CD4-positive, alpha-beta memory T cell (primary cell): ENCODE measurements around the gene ACSM6. TPM values are rescaled to one million over a fixed set of nuclear protein-coding genes. Genes with fewer than 3 reads are reported as not detected.

Experiments used
- CTCF ChIA-PET: fragments of 350-600 bp; sonication (Branson Sonifier 250); formaldehyde crosslinking; loops from one replicate; lab custom pipeline; 2021; ENCODE audit warnings: inconsistent platforms; ENCODE audit not compliant: partially characterized antibody; lab: Charles Lee
- POLR2A ChIA-PET: fragments of 350-600 bp; sonication (Branson Sonifier 250); formaldehyde crosslinking; loops from one replicate; lab custom pipeline; 2021; ENCODE audit not compliant: partially characterized antibody; lab: Charles Lee
- DNase-seq, 5 donors: peaks; one replicate each; pipeline versions ENCODE4 v3.0.0 to v3.0.0-alpha.2; 2020 to 2022; ENCODE audit warnings: mixed read lengths in 1 of 5
- H3K27ac ChIP-seq: one replicate; pipeline ENCODE4 v1.7.0; 2013; ENCODE audit warnings: low read depth, low read length
- H3K27me3 ChIP-seq: 2 replicates; pipeline ENCODE4 v1.7.0; 2013; ENCODE audit warnings: mild to moderate bottlenecking, low read length, moderate library complexity; ENCODE audit not compliant: insufficient read depth
- H3K36me3 ChIP-seq: 2 replicates; pipeline ENCODE4 v1.7.0; 2013; ENCODE audit warnings: mild to moderate bottlenecking, low read length, moderate library complexity; ENCODE audit not compliant: insufficient read depth
- H3K4me1 ChIP-seq: 2 replicates; pipeline ENCODE4 v1.7.0; 2013; ENCODE audit warnings: mild to moderate bottlenecking, low read length, moderate library complexity; ENCODE audit not compliant: insufficient read depth
- H3K4me3 ChIP-seq, 2 donors: one replicate each; pipeline ENCODE4 v1.7.0; 2013; ENCODE audit warnings: low read length in 2 of 2, mild to moderate bottlenecking in 1 of 2
- H3K9me3 ChIP-seq, 2 donors: one replicate each; pipeline ENCODE4 v1.7.0; 2013; ENCODE audit warnings: low read length in 2 of 2, control low read depth in 1 of 2; ENCODE audit not compliant: control insufficient read depth in 1 of 2
- H3K27ac Mint-ChIP-seq, 7 donors: one replicate each; pipeline ENCODE4 v1.8.0; 2020 to 2021; ENCODE audit warnings: mixed read lengths in 7 of 7, mild to moderate bottlenecking in 6 of 7, inconsistent platforms in 3 of 7, moderate library complexity in 3 of 7
- H3K27me3 Mint-ChIP-seq, 2 donors: one replicate each; pipeline ENCODE4 v1.8.0; 2020 to 2021; ENCODE audit warnings: mixed read lengths in 2 of 2
- H3K36me3 Mint-ChIP-seq, 2 donors: one replicate each; pipeline ENCODE4 v1.8.0; 2020 to 2021; ENCODE audit warnings: mixed read lengths in 2 of 2, inconsistent platforms in 1 of 2, mild to moderate bottlenecking in 1 of 2
- H3K4me1 Mint-ChIP-seq, 4 donors: one replicate each; pipeline ENCODE4 v1.8.0; 2020 to 2021; ENCODE audit warnings: mixed read lengths in 4 of 4, mild to moderate bottlenecking in 1 of 4
- H3K4me3 Mint-ChIP-seq, 8 donors: one replicate each; pipeline ENCODE4 v1.8.0; 2020 to 2021; ENCODE audit warnings: mixed read lengths in 8 of 8, mild to moderate bottlenecking in 7 of 8, moderate library complexity in 6 of 8, inconsistent platforms in 3 of 8
- H3K9me3 Mint-ChIP-seq, 8 donors: one replicate each; pipeline ENCODE4 v1.8.0; 2020 to 2021; ENCODE audit warnings: mixed read lengths in 8 of 8, mild to moderate bottlenecking in 5 of 8, inconsistent platforms in 3 of 8, moderate library complexity in 1 of 8
- intact Hi-C: fragments of 100-400 bp; cut with micrococcal nuclease; formaldehyde crosslinking; loops from one replicate; pipeline ENCODE4 v1.15.1; 2023
- polyA plus RNA-seq, 2 donors: library from polyadenylated mRNA; unstranded; fragments of 300-500 nt; fragmentation: Illumina TruSeq; gene quantifications; one replicate each; pipeline ENCODE4 v1.2.3, GENCODE V29; 2021
- total RNA-seq, 2 experiments: library from RNA; stranded (reverse); gene quantifications; one replicate each; pipeline ENCODE4 v1.2.3, GENCODE V29; 2021

The ACSM6 gene
- total and polyA plus RNA-seq, 4 experiments from 2014 or later = not detected

DNA sequence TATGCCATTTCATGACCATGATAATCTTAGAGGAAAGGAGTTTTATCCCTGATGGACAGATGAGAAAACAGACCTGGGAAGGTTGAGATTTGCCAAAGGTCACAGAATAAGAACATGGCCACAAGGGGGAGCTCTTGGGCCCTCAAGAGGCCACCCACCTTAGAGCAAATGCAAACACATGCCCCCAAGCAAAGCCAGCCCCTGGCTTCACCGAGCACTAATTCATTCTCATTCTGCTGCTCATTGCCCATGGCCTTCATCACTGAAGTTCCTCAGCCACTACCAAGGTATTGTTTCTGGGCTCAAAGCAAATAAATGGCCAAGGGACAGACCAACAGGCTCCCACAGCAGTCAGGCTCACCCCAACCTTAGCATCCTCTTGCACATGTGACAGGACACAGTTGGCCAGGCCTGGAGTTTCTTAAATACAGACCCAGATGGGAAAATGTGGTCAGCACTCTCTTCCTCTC is 52.6 kb downstream of the ACSM6 start:
- H3K27me3 Mint-ChIP-seq = peaks cover 5 to 19% of the 10 kb centered on the region in 2 donors
- H3K36me3 Mint-ChIP-seq = no peaks in the 10 kb centered on the region
- H3K9me3 ChIP-seq = no peaks in the 10 kb centered on the region
- no peak overlapping the region for H3K4me3 ChIP-seq
- no peak overlapping the region for H3K27ac Mint-ChIP-seq
- POLR2A ChIA-PET = no interaction called here
- no peaks in the 10 kb centered on the region for H3K36me3 ChIP-seq
- no peaks in the 10 kb centered on the region for H3K4me1 ChIP-seq
- no peak overlapping the region for H3K4me3 Mint-ChIP-seq
- H3K27ac ChIP-seq = no peak overlapping the region
- H3K4me1 Mint-ChIP-seq = no peaks in the 10 kb centered on the region
- CTCF ChIA-PET = interaction anchor here (1.0 to 7.0 kb wide), 8 partner anchors 9 to 117 kb away, joined by 3 to 73 read pairs (median 5); no protein-coding TSS in a partner anchor
- peaks cover 5% of the 10 kb centered on the region for H3K27me3 ChIP-seq
- peaks cover 0 to 4% (median 0%) of the 10 kb centered on the region in 8 donors for H3K9me3 Mint-ChIP-seq
- peak in 4 of 5 donors; percentile 20 to 39 (median 31) for DNase-seq
- intact Hi-C loops = loop anchor here (2.0 to 10.0 kb wide), 2 partner anchors 62 to 354 kb away; no protein-coding TSS in a partner anchor

DNA sequence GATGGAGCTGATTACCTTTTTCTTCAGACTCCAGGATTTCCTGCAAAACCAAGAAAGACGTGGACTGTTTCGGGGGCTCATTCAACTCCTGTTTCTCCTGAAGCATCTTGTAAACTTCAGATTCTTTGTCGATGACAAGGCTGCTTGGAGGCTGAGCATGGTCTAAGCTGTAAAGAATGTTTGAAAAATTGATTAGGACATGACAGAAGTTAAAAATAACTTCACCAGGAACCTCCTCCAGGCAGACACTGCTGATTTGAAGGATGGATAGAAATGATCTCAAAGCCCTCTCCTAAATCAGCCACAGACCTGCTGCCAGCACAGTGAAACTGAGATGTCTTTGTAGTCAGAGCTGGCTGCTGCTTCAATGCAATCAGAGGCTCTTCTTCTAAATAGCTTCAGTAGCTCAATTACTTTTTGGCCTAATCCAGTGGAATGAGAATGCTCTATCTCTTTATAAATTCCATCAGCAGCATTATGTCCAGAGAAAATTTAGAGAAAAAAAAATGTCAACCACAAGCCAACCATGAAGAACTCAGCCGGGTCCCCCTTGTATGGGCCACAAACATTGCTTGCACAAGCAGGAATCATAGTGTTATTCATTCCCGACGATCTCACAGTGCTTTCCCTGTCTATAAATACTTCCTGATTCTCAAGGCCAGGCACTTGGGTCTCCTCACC is 53.3 kb downstream of the ACSM6 start:
- Histone ChIP-seq H3K4me3 (no peak overlapping the region), H3K36me3 (no peaks in the 10 kb centered on the region), H3K9me3 (no peaks in the 10 kb centered on the region), H3K4me1 (no peaks in the 10 kb centered on the region), H3K27me3 (peaks cover 5% of the 10 kb centered on the region), H3K27ac (no peak overlapping the region)
- Mint-ChIP-seq H3K4me3 (no peak overlapping the region), H3K36me3 (no peaks in the 10 kb centered on the region), H3K9me3 (peaks cover 0 to 4% (median 0%) of the 10 kb centered on the region in 8 donors), H3K4me1 (no peaks in the 10 kb centered on the region), H3K27ac (no peak overlapping the region), H3K27me3 (peaks cover 5 to 19% of the 10 kb centered on the region in 2 donors)
- intact Hi-C loops = loop anchor here (2.0 to 10.0 kb wide), 2 partner anchors 63 to 353 kb away; no protein-coding TSS in a partner anchor
- DNase-seq = no peak
- ChIA-PET CTCF (interaction anchor here (1.2 to 7.0 kb wide), 4 partner anchors 13 to 116 kb away, joined by 4 to 73 read pairs (median 5); no protein-coding TSS in a partner anchor), POLR2A (no interaction called here)

DNA sequence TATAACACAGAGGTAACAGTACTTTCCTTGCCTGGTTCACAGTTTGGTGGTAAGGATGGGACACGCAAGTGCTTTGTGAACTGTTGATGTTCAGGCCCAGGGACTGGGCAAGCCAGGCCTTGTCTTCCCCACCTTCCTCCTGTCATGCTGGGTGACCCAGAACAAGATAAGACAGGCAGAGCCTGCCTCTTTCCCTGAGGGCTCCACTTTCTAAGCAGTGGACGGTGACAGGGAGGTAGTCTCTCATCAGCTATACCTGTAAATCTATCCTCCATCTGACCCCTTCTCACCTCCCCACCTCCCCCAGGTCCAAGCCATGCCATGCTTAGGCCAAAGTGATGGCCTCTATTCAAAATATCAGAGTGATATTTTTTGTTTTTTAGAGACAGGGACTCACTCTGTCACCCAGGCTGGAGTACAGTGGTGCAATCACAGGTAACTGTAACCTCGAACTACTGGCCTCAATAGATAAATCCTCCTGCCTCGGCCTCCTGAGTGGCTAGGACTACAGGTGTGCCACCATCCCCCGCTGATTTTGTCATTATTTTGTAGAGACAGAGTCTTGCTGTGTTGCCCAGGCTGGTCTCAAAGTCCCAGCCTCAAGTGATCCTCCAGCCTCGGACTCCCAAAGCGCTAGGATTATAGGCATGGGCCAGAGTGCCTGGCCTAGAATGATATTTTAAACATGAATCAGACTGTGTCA is 54.0 kb downstream of the ACSM6 start:
- intact Hi-C loops = loop anchor here (2.0 to 10.0 kb wide), 2 partner anchors 63 to 353 kb away; no protein-coding TSS in a partner anchor
- peaks cover 0 to 4% (median 0%) of the 10 kb centered on the region in 8 donors for H3K9me3 Mint-ChIP-seq
- H3K27me3 ChIP-seq = peaks cover 5% of the 10 kb centered on the region
- no peaks in the 10 kb centered on the region for H3K36me3 Mint-ChIP-seq
- ChIA-PET POLR2A (no interaction called here), CTCF (interaction anchor here (1.7 to 7.0 kb wide), 2 partner anchors 71 to 115 kb away, joined by 4 to 73 read pairs; no protein-coding TSS in a partner anchor)
- H3K27ac ChIP-seq = no peak overlapping the region
- H3K4me1 Mint-ChIP-seq = no peaks in the 10 kb centered on the region
- H3K4me3 ChIP-seq = no peak overlapping the region
- no peak overlapping the region for H3K27ac Mint-ChIP-seq
- no peaks in the 10 kb centered on the region for H3K4me1 ChIP-seq
- no peak overlapping the region for H3K4me3 Mint-ChIP-seq
- peaks cover 5 to 19% of the 10 kb centered on the region in 2 donors for H3K27me3 Mint-ChIP-seq
- H3K36me3 ChIP-seq = no peaks in the 10 kb centered on the region
- H3K9me3 ChIP-seq = no peaks in the 10 kb centered on the region
- DNase-seq = no peak

DNA sequence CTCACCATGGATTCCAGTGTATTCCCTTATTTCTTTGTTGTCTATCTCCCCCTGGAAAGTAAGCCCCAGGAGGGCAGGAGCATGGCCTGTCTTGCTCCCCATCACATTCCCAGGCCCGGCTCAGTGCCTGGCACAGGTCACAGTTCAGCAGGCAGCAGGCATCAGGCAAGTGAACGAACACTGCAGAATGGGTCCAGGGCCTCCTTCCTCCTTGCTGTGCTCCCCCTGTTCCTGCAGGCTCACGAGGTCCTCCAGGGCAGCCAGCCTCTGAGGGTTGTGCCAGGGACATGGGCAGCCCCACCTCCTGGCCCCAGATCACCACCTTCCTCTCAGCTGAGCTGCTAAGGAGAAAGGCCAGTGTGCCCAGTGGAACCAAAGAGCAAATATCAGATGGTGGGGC is 55.0 kb downstream of the ACSM6 start:
- no peak overlapping the region for H3K4me3 ChIP-seq
- no peak overlapping the region for H3K27ac Mint-ChIP-seq
- CTCF ChIA-PET = interaction anchor here (7.0 kb wide), 1 partner anchor 114 kb away, joined by 73 read pairs; no protein-coding TSS in a partner anchor
- peaks cover 0 to 4% (median 0%) of the 10 kb centered on the region in 8 donors for H3K9me3 Mint-ChIP-seq
- H3K27ac ChIP-seq = no peak overlapping the region
- no peaks in the 10 kb centered on the region for H3K36me3 Mint-ChIP-seq
- no peak for DNase-seq
- H3K36me3 ChIP-seq = no peaks in the 10 kb centered on the region
- POLR2A ChIA-PET = no interaction called here
- no peaks in the 10 kb centered on the region for H3K4me1 Mint-ChIP-seq
- H3K27me3 ChIP-seq = peaks cover 5% of the 10 kb centered on the region
- H3K4me1 ChIP-seq = no peaks in the 10 kb centered on the region
- no peaks in the 10 kb centered on the region for H3K9me3 ChIP-seq
- intact Hi-C loops = loop anchor here (10.0 kb wide), 1 partner anchor 64 kb away; no protein-coding TSS in a partner anchor
- peaks cover 5 to 13% of the 10 kb centered on the region in 2 donors for H3K27me3 Mint-ChIP-seq
- no peak overlapping the region for H3K4me3 Mint-ChIP-seq

DNA sequence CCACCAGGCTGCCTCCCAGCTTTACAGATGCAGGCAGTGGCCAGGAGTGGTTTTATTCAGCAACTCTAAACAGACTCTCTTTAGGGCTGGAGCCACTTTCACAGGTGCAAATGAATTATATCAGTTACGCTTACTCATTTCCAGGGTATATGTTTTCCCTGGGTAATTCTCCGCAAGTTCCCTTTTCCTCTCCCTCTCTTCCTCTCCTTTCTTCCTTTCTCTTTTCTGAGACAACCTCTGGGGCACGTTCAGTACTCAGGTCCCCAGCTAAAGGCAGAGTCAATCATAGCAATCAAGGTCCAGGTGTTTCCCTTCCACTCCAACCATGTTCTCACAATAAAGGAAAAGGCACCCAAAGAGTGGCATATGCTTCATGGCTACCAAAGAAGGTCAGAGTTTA is 55.4 kb downstream of the ACSM6 start:
- intact Hi-C loops = loop anchor here (10.0 kb wide), 1 partner anchor 65 kb away; no protein-coding TSS in a partner anchor
- Histone ChIP-seq H3K9me3 (no peaks in the 10 kb centered on the region), H3K4me3 (no peak overlapping the region), H3K36me3 (no peaks in the 10 kb centered on the region), H3K27me3 (peaks cover 5% of the 10 kb centered on the region), H3K27ac (no peak overlapping the region), H3K4me1 (no peaks in the 10 kb centered on the region)
- Mint-ChIP-seq H3K27me3 (peaks cover 5 to 13% of the 10 kb centered on the region in 2 donors), H3K27ac (no peak overlapping the region), H3K9me3 (peaks cover 0 to 4% (median 0%) of the 10 kb centered on the region in 8 donors), H3K36me3 (no peaks in the 10 kb centered on the region), H3K4me1 (no peaks in the 10 kb centered on the region), H3K4me3 (no peak overlapping the region)
- DNase-seq = no peak
- POLR2A ChIA-PET = no interaction called here
- CTCF ChIA-PET = interaction anchor here (7.0 kb wide), 1 partner anchor 114 kb away, joined by 73 read pairs; no protein-coding TSS in a partner anchor

DNA sequence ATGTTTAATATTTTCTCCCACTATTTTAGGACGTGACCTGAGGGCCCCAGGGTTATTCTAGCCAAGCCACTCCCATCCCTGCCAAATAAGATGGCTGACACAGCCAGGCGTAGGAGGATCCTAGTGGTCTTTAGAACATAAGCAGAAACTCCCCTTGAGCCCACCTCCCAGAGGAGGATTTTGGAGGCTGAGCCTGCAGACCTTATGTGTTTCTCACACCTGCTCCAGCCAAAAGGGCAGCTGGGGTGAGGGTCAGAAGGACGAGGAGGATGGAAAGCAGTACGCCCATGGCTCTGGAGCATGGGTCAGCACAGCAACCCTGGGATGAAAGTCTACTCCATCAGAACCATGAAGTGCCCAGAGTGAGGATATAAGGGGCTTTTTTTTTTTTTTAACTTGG is 56.8 kb downstream of the ACSM6 start:
- DNase-seq = no peak
- intact Hi-C loops = no loop called here
- no peak overlapping the region for H3K4me3 Mint-ChIP-seq
- H3K36me3 Mint-ChIP-seq = no peaks in the 10 kb centered on the region
- no peak overlapping the region for H3K27ac Mint-ChIP-seq
- Histone ChIP-seq H3K4me3 (no peak overlapping the region), H3K27ac (no peak overlapping the region), H3K27me3 (peaks cover 4% of the 10 kb centered on the region), H3K36me3 (no peaks in the 10 kb centered on the region), H3K9me3 (no peaks in the 10 kb centered on the region), H3K4me1 (no peaks in the 10 kb centered on the region)
- peaks cover 0 to 4% (median 0%) of the 10 kb centered on the region in 8 donors for H3K9me3 Mint-ChIP-seq
- CTCF ChIA-PET = no interaction called here
- peaks cover 5 to 10% of the 10 kb centered on the region in 2 donors for H3K27me3 Mint-ChIP-seq
- H3K4me1 Mint-ChIP-seq = no peaks in the 10 kb centered on the region
- POLR2A ChIA-PET = no interaction called here

DNA sequence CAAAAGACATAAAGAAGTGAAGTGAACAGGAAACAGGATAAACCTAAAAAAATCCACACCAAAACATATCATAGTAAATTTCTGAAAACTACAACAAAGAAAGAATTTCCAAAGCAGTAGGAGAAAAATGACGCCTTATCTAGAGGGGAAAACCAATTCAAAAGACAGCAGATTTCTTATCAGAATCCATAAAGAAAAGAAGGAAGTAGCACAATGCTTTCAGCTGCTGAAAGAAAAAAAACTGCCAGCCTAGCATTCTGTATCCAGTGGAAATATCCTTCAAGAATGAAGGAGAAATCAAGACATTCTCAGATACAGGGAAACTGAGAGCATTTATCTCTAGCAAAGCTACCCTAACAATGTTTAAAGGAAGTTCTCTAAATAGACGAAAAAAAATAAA is 59.0 kb downstream of the ACSM6 start:
- Histone ChIP-seq H3K27ac (no peak overlapping the region), H3K36me3 (no peaks in the 10 kb centered on the region), H3K4me1 (no peaks in the 10 kb centered on the region), H3K27me3 (no peaks in the 10 kb centered on the region), H3K4me3 (no peak overlapping the region), H3K9me3 (no peaks in the 10 kb centered on the region)
- Mint-ChIP-seq H3K4me3 (no peak overlapping the region), H3K4me1 (no peaks in the 10 kb centered on the region), H3K36me3 (no peaks in the 10 kb centered on the region), H3K27ac (no peak overlapping the region), H3K27me3 (peaks cover 5 to 10% of the 10 kb centered on the region in 2 donors), H3K9me3 (peaks cover 0 to 4% (median 0%) of the 10 kb centered on the region in 8 donors)
- intact Hi-C loops = no loop called here
- POLR2A ChIA-PET = no interaction called here
- DNase-seq = no peak
- CTCF ChIA-PET = no interaction called here
